TTC549 (cell line): ENCODE measurements around the gene NANOS3.
"Not testable (repeated sequence)": the region's sequence is repeated elsewhere in the genome, so short reads cannot be mapped to it uniquely, and the experiment has no call there.

Experiments
- FAIRE-seq: peaks from 2 replicates; lab custom pipeline; 2012; peaks lifted over from hg19 to GRCh38; lab: Jason Lieb, UNC

NANOS3 gene

DNA sequence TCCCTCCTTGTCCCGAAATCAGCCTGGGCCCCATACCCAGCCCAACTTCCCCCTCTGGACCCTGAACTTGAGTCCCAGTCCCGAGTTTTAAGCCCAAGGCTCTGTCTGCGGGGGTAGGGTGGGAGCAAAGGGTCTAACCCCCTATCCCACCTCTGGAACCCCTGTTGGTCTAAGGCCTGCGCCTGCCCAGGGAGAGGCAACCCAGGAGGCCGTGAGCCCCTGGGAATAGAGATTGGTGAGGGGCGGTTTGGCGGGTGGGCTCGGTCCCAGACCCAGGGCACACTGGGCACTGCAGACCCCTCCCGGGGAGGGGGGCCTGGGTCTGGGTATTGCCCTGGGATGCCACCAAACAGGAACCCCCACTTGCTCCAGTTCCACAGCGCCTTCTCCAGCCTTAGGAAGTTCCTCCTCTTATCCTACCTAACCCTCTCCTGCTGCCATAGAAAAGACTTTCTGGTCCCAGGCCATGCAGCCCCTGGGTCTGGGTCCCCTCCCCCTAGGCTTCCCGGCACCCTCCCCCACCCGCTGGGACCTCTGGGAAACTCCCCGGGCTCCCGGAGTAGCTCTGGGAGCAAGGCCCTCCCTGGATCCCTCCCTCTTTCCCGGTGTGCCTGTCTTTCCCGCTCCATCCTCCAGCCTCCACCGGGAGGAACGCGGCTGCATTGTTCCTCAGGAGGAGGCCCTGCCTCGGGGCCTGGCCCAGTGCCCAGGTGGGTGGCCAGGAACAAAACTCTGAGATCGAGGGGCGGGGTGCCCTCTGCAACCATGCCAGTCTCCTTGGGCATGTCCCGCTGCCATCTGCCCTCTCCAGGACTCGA is 33.6 kb upstream of the NANOS3 start:
- FAIRE-seq: no peak

DNA sequence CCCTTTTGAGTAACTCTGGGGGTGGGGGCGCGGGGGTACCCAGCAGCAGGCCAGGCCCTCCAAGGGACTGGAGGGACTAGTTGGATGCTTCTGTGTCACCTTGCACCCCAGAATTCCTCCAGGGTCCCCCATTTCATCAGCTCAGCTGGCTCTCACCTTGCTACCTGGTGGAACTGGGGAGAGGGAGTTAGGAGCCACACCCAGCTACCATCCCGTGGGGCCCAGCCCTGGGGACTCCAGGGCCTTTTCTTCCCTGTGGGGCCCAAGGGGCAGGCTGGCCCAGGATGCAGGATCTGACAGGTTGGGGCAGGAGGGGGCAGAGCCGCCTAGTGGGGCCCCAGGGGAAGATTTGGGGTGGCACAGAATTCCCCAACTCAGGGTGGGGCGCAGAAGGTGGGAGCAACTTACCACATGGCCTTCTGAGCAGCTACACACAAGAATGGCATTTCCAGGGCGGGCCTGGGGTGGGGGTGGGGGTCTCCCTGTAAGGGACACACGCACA is 32.8 kb upstream of the NANOS3 start:
- no peak for FAIRE-seq

DNA sequence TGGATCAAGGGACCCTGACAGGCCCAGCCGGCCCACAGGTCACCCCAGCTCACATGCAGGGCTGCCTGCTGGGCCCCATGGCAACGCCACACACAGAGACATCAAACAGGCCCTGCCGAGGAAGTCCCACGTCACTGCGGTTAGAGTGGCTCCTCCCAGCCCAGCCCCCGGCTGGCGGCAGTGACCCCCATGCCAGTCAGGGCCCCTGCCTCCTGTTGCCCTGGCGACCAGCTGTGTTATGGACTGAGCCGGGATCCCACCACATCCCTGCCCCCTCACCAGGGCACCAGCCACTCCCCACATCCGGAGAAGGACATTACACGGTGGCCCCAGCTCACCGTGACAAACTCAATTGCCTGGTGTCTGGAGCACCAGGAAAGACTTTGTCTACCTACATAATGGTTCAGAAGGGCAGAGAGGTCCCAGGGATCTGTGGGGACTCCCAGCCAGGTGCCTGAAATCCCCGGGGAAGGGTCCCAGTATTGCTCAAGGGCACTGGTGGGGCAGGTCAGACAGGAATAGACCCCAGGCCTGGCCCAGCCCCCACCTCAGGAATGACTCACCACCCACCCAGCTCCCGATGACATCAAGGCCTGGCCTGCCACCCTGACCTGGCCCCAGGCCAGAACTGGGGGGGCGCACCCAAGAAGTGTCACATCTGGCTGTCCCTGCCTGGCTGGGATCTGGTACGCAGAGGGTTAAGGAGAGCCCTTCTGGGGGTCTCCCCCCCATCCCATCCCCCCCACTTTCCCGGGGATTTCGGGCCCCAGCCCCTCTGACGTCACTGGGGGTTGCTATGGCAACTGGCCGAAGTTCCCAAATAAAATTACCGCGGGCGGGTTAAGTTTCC is 30.2 kb upstream of the NANOS3 start:
- FAIRE-seq: no peak

GRCh38 chr19:13847407-13848339 is 29.3 kb upstream of the NANOS3 start:
- no peak for FAIRE-seq

DNA sequence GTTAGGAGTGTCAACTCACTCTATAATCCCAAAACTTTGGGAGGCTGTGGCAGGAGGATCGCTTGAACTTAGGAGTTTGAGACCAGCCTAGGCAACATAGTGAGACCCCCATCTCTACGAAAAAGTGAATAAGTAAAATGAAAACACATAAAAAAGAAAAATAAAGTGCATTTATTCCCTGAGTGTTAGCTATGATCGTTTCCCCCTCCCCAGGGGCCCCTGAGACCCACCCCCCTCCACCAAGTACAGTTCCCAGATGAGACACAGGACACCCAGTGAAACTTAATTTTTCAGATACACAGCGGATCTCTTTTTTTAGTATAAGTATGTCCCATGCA is 28.6 kb upstream of the NANOS3 start:
- FAIRE-seq: no peak

GRCh38 chr19:13848798-13849676 is 27.9 kb upstream of the NANOS3 start:
- no peak for FAIRE-seq

DNA sequence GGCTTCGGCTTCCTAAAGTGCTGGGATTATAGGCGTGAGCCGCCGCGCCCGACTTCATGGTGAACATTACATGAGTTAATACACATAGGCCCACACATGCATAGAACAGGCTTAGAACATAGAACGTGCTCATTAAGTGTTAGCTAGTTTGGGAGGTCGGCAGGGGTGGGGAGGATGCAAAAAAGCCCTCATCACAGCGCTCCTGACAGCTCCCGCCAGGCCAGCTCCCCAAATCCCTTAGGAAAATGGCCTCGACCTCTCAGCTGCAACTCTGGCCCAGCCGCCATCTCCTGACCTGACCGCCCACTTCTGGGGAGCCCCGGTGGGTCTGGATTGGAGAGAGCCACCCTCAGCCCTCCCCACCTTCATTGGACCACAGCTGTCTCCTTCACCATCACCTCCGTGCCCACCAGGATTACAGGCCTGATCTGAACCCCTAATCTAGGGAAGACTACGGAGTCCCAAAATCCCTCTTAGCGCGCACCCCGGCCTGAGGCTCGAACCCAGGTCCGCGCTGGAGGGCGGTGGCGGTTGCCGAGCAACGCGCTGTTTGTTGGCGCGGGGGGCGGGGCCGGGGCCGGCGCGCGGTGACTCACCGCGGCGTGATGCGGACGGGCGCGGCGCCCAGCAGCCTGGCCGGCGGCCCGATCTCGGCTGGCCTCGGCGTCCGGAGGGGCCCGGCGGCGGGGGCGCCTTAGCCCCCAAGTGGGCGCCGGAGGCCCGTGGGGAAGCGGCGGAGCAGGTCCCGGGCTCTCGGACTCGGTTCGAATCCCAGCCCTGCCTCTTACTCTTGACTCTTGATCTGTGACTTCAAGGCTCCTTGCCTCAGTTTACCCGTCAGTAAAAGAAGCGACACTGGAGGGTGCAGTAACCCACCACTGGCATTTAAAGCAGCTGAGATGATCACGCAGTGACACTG is 26.7 kb upstream of the NANOS3 start:
- FAIRE-seq: no peak

DNA sequence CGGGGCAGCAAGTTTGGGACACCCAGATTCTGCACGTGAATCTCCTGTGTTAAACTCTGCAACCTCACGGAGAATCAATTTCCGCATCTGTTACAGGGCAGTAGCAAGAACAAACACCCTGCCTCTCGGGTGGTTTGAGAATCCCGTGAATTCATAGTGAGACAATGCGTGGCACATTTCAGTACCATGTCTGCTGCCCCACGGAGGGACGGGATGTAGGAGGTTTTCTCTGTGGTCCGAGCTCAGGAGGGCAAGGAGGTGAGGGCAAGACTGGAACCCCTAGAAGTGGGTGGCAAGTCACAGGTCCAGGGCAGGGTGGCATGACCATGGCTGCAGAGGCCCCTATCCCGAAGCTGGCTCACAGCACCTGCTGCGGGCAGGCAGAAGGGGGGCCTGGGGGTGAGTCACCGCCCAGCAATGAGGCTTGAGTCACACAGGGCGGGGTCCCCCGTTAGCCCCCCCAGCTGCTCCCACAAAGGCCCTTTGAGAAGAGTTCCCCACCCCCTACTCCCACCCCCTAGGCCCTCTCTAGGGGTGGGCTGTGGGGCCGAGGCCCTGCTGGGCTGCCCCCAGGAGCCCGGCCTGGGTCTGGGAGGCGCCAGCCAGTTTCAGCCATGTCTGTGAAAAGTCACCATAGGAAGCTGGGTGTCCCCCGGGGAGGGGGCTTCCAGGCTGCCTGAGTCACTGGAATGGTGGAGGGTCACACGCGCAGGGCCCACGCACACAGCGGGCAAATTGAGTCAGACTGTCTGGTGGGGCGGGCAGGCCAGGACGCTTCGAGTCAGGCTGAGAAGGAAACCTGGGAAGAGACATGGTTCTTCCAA is 25.8 kb upstream of the NANOS3 start:
- no peak for FAIRE-seq

DNA sequence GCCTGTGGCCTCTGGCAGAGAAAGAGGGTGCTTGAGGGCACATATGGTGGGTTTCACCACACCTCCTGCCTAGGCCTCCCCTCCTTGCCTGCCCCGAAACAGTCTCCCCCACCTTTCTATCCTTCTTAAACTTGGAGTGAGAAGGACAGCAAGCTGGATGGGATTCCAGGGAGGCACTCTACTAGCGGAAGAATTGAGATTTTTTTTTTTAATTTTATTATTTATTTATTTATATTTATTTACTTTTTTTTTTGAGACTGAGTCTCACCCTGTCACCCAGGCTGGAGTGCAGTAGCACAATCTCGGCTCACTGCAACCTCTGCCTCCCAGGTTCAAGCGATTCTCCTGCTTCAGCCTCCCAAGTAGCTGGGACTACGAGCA is 25.2 kb upstream of the NANOS3 start:
- not testable (repeated sequence) for FAIRE-seq

DNA sequence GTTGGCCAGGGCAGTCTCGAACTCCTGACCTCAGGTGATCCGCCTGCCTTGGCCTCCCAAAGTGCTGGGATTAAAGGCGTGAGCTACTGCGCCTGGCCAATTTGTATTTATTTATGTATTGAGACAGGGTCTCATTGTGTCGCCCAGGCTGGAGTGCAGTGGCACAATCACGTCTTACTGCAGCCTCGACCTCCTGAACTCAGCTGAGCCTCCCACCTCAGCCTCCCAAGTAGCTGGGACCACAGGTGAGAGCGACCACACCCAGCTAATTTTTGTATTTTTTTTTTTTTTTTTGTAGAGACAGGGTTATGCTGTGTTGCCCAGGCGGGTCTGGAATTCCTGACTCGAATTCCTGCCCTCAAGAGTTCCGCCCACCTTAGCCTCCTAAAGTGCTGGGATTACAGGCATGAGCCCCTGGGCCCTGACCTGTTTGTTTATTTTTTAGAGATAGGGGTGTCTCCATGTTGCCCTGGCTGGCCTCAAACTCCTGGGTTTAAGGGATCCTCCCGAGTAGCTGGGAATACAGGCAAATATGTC is 24.7 kb upstream of the NANOS3 start:
- FAIRE-seq: not testable (repeated sequence)

DNA sequence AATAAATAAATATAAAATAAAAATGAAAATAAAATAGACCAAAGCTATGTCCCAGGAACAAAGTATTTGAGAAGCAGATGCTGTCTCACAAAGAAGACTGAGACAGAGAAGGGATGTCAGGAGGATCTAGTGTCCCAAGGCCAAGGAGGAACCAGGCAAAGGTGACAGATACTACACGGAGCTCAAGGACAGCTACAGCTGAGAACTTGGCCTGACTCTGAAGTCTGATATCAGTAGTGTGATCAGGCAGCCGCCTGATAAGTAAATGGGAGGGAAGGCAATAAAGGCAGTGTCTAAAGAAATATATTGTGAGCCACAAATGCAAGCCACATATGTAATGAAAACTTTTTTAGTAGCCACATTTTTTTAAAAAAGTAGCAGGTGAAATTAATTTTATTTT is 20.4 kb upstream of the NANOS3 start:
- FAIRE-seq: no peak

DNA sequence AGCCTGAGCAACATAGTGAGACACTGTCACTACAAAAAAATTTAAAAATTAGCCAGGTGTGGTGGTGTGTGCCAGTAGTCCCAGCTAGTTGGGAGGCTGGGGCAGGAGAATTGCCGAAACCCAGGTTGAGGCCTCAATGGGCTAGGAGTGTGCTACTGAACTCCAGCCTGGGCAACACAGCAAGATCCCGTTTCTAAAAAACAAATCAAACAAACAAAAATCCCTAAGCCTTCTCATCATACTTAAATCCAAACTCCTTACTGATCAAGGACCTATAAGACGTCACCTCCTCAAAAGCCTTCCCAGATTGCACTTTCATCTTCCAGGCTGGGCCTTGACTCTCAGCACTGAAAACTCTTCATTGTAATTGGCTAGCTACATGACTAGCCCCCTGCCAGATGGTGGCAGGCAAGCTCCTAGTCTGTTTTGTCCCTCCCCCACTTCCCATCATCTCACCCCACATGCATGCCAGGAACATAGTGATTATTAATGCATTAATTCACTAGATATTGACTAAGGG is 17.5 kb upstream of the NANOS3 start:
- no peak for FAIRE-seq

DNA sequence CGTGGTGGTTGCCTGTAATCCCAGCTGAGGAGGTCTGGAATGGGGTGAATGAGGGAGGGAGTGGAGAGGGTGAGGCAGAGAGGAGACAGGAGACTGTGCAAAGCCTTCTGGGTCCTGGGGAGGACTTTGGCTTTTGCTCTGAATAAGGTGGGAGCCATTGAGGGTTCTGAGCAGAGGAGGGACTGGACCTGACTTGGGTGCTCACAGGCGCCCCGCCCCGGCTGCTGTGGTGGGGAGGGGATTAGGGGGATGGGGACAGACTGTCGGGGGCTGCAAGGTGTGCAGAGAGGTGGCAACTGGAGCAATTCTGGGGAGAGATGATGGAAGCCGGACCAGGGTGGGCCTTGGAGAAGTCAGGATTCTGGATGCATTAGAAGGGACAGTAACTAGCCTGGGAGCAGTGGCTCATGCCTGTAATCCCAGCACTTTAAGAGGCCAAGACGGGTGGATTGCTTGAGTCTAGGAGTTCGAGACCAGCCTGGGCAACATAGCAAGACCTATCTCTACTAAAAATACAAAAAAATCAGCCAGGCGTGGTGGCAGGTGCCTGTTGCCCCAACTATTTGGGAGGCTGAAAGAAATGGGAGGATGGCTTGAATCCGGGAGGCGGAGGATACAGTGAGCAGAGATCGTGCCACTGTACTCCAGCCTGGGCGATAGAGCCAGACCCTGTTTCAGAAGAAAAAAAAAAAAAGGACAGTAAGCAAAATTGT is 16.1 kb upstream of the NANOS3 start:
- no peak for FAIRE-seq

DNA sequence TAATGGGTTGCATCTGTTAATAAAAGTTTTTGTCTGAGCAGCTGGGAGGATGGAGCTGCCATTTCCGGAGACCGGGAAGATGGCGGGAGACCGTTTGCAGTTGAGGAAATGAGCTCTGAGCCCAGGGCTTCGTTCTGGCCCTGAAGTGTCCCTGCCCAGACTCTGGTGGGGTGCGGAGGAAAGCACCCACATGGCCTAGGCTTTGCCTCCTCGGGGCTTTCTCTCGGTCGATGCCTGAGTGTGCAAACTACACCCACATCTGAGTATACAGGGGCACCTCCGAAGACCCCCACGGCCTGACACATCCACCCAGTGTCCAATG is 15.6 kb upstream of the NANOS3 start:
- FAIRE-seq: no peak

DNA sequence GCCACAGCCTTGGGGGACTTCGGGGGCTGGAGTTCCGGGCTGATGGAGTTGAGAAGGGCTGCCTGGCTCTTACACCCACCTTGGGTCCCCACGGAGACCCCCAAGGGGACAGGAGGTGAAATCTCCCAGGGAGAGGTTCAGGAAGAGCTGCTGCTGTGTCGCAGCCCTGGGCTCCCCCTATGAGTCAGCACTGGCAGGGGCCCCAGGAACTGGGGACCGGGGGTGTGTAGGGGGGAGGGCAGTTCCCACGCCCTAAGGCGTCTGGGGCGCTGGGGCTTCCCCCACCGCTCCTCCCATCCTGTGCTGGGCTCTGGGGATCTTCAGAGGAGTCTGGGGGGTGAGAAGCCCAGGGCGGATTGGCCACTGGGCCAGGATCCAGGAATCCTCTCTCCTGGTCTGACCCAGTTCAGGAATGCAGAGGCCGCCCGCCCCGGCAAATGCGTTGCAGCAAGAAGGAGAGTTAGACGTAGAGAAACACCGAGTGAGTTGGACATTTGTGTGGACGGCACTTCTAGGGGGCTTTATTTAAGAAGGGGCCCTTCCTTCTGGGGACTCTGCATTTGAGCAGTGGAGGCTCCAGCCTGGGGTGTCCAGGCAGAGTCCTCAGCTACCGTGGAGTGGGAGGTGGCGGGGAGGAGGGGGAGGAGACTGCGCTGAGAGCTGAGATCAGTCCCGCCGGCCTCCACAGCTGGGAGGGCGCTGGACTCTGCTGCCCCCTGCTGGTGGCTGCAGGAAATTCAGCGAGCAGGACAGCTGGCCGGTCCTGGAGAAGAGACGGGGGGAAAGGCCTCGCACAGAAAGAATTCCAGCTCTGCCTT is 15.0 kb upstream of the NANOS3 start:
- FAIRE-seq: peak; percentile 75

DNA sequence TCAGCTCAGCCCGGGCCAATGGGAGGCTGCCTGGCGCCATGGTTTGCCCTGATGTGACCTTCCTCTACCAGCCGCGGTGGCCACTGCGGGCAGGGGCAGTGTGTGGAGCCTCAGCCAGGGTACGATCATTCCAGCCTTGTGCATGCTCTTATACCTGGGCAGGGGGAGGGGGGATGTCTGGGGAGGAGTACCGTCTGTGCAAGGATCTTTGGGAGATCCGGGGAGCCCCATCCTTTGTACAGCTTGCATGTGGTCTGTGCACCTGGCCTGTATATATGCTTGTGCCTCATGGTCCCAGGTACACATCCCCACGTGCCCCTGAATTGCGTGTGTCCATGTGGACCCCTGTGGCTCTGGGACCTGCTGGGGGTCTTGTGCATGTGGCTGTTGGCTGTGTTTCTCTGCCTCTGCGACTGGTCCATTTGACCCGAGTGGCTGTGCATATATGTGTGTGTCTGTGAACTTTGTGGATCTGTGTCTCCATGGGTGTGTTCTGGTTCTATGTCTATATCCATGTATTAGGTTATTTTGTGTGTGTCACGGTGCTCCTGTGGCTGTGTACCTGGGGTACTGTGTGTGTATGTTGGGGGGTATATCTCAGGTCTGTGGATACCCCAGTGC is 12.8 kb upstream of the NANOS3 start:
- no peak for FAIRE-seq
